NCI-H1694 (cell line): ENCODE results near the gene C15orf61.

Experiments
- DNase-seq: peaks from one replicate; lab custom pipeline; 2025; lab: John Stamatoyannopoulos, UW

The C15orf61 gene

DNA sequence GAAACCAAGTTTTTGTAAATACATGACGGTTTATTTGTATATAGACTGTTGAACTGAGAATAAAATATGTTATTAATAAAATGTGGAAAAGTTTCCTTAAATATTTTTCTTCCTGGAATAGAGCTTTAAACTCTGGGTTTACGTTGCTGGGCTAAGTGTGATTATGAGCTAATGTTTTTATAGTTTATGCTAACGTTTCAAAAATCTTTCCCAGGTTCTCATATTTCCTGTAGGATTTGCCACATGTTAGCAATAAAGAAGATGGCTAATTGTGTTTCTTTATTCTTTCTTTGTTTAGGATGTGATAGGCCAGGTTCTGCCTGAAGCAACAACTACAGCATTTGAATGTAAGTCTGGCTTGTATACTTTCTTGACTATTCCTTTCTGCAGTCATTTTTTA is 28.8 kb downstream of the C15orf61 start:
- DNase-seq = no peak

DNA sequence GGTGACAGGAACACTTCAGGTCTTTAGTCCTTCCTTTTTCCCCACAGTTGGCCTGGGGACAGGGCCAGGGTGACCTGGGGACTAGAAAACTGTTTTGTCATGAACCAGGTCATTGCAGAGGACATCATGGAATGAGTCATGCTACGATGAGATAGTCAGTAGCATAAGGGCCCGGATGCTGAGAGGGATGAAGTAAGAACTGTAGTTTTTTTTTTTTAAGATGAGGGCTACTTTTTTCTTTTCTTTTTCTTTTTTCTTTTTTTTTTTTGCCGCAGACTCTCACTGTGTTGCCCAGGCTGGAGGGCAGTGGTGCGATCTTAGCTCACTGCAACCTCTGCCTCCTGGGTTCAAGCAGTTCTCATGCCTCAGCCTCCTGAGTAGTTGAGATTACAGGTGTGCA is 29.6 kb downstream of the C15orf61 start:
- DNase-seq = no peak

DNA sequence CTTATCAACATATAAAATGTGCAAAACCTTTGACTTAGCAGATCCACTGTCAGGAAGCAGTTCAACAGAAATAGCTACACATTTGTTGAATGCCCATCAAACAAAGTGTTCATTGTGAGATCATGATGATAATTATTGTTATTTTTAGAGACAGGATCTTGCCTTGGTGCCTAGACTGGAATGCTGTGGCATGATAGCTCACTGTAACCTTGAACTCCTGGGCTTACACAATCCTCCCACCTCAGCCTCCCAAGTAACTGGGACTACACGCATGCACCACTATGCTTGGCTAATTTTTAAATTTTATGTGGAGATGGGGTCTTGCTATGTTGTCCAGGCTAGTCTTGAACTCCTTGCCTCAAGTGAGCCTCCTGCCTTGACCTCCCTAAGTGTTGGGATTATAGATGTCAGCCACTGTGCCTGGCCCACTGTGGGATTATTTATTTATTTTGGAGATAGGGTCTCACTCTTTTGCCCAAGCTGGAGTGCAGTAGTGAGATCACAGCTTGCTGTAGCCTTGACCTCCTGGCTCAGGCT is 30.3 kb downstream of the C15orf61 start:
- no peak for DNase-seq

DNA sequence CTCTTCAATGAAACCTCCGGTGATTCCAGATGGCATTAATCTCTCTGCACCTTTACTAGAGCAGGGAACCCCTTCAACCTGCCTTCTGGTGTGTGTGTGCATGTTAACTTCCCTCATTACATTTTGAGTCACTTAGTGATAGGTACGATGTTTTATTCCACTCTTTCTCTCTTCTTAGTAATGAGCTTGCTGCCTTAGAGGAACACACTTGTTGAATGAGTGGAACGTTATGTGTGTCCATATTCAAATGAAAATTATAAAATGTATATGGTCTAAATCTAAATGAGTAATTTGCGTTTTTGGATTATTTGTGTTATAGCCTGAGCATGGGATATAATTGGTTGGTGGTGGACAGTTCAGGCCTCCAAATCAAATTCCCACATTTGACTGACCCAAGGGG is 33.6 kb downstream of the C15orf61 start:
- DNase-seq = no peak

DNA sequence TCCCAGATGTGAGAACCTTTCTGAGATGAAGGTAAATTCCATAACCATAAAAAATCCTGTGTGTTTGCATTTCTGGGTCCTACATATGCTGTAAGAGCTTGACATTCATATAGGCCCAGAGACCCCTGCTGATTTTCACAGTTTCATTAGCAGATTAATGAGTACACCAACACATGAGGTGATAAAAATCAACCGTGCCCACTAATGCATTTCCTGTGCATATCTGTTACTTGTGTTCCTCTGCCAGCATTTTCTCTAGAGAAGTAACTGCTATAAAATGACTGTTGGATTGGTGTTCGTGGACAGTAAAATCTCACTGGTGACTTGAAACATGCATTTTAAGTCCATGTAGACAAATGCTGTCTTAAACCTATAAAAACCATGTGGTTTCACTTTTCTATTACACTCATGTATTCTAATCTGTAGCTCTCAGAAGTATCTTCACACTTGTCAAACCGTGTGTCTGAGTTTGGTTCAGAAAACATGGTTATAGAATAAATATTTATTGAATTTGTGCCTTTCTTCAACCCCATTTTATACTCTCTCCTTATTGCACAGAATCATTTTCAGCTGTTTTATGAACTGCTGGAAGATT is 36.1 kb downstream of the C15orf61 start:
- DNase-seq = no peak

DNA sequence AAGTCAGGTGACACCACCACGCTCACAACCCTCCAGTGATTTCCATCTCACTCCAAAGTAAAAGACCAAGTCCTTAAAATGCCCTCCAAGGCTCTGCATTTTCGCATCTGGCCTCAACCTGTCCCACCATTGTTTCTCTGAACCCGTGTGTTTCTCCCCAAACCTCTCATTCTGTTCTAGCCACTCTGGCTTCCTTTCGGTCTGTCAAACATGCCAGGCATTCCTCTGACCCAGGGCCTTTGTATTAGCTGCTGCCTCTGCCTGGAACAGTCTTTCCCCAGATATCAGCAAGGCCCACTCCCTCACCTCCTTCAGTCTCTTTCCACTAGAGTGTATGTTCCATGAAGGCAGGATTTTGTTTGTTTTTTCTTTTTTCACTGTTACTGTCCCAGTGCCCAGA is 37.6 kb downstream of the C15orf61 start:
- DNase-seq = no peak

DNA sequence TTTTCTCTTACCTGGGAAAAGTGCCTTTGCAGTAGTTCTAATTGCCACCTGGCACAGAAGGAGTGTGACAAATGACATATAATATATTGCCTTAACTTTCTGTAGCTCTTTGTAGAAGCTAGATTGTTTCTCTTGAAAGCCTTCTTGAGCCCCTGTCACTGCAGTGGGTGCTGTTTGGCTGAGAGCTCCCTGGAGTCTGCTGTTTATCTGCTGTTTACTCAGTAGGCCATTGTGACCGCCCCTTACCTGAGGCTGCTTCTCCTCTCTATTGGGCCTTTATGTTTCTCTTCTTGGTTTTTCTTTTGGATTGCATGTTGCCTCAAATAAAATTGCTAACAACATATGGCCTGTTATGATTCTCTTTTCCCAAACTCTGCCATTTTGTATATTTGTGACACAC is 38.2 kb downstream of the C15orf61 start:
- DNase-seq = no peak

DNA sequence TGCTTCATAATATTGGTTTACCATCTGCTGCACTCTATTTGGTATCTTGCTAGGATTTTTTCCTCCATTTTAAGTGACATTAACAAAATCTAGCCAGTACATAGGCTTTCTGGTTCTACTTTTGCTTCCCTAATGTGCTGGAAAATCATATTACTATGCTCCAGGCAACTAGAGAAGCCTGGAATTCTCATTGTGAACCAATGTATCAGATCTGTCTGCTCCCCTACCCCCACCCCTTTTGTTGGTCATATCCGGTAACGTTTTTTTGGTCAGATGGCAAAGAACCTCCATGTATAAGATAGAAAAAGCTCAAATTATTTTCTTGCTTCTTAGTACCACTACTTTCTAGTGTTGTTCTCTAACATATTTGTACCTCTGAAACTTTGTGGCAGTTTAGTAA is 38.6 kb downstream of the C15orf61 start:
- DNase-seq = no peak

DNA sequence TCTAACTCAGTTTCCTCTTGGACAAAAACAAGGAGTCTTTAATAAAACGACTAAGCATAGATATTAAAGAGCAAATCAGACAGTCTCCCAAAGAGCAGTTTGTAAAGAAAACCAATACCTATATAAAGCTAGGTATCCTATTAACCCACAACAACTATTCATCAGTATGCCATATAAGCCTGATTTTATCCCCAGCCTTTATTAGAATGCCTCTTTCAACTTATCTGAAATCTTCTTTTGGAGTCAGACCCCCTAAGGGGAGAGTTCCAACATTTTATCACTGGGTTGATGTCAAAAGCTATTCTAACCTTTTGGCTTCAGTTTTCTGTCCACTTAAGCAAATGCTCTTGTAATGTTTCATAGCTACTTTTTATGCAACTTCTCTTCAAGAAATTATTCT is 39.4 kb downstream of the C15orf61 start:
- no peak for DNase-seq

DNA sequence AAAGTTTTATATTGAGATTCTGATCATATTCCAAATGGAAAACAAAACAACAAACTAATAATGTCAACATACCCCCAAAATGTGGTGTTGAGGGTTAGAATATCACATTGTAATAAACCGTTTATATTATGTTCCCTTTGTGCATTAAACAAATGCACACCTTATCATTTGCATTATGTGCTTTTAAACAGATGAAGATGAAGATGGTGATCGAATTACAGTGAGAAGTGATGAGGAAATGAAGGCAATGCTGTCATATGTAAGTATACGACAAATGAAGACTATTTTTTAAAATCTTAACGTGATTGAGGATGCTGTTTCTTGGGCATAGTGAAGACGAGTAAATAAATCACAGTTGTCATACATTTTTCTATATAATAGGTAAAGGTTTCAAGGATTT is 42.2 kb downstream of the C15orf61 start:
- DNase-seq = no peak

DNA sequence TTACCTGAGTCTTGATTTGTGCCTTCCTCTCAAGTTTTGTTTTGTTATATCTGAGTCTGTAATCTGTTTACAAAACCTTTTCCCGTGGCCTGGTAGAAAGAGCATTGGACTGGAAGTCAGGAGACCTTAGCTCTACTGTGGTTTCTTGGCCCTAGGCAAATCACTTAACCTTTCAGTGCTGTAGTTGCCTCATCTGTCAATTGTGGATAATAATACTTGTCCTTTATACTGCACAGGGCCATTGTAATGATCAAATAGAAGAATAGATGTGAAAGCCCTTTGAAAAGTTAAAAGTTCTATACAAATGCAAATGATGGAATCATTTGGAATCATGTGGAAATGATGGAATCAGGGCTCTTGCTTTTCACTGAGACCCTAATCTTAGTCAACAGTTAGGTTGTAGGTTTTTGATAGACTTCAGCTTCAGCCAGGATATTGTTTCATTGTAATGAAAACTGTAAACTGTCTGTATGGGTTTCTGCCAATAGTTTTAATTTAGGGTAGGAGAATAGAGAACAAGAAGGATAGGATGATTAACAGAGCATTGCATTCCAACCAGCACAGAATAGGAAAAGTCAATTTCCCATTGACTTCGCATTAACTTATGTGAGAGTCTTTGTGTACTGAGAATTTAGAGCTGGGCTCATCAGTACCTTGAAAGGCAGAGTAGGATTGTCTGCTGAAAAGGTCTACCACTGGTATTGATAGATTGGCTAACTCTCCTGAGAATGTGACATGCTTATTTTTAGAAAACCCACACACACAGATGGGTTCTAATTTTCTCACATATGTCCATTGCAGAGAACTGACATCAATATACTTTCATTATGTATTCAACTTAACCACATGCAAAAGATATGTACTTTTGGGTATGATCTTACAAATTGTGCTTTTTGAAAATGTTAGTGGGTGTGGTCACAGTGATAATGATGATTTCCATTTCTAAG is 43.4 kb downstream of the C15orf61 start:
- DNase-seq = no peak

DNA sequence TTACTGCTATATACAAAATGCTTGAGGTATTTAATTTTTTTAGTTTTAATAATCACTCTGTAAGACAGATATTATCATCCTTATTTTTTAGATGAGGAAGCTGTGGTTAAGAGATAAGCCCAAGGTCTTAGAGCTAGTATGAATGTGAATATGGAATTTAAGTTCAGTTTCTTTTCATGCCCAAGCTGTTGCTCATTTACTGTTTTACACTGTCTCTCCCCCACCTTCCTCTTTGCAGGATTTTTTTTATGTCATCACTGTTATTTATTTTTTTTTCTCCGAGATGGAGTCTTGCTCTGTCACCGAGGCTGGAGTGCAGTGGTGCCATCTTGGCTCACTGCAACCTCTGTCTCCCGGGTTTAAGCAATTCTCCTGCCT is 44.0 kb downstream of the C15orf61 start:
- DNase-seq = no peak

DNA sequence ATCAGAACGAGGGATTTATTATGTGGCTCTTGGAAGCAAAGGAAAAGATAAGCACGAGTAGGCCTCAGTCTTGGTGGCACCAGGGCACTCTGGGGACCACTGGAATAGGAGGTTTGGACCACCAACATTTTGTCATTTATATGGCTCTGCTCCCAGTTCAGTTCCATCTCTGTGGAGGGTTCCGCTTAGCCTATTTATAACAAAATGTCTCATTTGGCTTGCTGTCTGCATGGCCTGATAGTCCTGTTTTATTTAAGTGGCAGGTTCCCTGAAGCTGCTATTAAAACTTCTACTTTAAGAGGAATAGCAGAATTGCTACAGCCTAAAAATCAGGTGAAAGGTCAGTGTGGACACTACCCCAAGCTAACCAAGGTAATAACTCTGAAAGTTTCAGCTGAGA is 48.7 kb downstream of the C15orf61 start:
- no peak for DNase-seq

DNA sequence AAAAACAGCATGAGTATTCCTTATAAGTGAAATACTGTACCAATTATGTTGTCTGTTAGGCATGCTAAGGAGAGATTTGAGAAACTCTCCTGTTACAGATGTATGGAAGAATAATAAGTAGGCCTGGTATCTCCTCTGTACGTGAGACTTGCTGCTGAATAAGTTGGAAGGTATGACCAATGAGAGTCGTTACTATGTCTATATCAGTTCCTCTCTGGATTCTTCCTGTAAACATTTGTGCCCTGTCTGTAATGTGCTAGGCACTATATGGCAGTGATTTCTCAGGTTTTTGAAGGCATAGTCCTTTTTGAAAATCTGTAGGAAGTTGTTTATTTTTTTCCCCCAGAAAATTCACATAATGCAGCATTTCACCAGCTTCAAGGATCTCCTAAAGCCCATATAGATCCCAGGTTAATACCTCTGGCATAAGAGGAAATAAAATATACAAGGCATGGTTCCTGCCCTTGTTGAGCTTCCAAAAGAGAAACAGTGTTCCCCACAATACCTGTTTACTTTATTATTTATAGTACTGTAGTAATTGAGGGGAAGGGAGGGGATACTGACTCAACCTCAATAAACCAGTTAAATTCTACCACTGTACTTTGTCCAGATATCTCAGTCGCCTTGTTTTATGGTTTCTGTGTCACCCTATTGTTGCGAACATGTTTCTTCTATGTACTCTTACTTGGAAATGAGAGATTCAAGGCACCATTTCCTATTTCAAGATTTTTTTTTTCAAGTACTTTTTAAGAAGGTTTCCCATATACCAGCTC is 50.1 kb downstream of the C15orf61 start:
- DNase-seq = no peak

DNA sequence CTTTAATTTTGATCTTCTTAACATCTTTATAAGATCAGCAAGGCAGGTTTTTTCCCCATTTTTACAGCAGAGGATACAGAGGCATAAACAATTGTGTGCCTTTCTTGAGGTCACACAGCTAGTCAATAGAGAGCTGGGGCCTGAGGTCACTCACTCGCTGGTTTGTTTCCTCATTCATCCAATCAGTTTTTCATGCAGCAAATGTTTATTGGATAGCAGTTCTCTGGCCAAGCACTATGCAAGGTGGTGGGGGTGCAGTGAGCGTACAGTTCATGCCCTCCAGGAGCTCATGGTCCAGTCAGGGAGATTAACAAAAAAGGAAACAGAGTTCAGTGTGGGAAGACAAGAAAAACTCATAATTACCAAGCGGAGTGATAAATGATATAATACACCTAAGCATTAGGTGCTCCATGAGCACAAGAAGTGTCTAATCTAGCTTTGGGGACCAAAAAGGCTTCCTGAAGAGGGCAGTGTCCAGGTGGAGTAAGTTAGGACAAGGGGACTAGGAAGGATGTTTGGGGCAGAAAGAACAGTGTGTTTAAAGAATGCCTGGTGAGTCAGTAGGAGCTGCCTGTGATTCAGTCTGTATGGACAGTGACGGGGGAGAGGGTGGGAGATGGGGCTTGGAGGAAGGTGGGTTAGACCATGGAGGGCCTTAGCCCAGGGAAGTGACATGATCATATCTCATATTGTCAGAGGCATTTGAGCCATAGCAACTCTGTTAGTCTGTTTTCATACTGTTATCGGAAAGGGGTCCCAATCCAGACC is 50.9 kb downstream of the C15orf61 start:
- DNase-seq = no peak

DNA sequence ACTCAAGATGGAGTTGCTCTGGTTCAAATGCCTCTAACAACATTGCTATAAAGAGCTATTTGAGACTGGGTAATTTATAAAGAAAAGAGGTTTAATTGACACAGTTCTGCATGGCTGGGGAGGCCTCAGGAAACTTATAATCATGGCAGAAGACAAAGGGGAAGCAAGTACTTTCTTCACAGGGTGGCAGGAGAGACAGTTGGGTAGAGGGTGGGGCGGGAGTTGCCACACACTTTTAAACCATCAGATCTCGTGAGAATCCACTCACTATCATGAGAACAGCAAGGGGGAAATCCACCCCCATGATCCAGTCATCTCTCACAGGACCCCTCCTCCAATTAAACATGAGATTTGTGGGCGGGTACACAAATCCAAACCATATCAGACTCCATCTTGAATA is 52.3 kb downstream of the C15orf61 start:
- DNase-seq = no peak

DNA sequence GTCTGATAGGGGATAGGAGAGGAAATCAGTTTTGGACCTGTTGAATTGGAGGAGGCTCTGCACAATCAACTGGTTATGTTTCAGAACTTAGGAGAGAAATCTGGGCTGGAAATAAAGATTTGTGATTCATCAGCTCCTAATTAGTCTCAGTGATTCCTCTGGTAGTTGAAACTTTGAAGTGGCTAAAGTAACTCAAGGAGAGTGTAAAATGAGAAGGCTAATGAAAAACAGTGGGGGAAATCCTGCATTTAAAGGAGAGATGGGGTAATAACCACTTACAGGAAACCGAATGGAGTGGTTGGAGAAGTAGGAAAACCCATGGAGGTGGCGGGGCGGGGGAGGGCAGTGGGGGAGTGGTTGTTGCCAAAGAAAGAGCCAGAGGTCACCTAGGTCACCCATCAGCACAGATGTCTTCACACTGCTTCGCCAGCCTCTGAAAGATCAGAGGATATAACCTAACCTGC is 54.1 kb downstream of the C15orf61 start:
- no peak for DNase-seq

DNA sequence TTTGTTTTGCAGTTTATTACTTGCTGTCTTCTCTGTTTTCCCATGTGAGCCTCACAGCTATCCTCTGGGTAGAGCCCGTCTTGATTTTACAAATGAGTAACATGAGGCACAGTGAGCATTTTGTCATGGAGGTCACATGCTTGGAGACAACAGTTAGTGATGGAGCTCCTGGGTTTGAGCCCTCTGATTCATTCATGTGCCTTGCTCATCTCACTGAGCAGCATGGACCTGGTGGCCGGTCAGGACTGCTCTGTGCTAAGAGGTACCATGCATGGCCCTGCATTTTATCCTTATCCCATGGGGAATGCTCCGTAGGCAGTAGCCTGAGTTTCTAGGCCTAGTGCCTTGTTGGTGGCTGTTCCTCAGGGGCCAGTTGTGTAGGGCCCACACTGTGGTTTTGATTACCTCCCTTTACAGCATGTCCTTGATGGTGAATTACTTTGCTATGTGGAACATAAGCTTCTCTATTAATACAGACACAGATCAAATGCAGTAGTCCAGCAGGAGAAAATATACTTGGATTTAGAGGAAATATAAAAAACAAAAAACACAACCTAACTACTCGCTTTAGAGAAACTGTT is 57.2 kb downstream of the C15orf61 start:
- no peak for DNase-seq

DNA sequence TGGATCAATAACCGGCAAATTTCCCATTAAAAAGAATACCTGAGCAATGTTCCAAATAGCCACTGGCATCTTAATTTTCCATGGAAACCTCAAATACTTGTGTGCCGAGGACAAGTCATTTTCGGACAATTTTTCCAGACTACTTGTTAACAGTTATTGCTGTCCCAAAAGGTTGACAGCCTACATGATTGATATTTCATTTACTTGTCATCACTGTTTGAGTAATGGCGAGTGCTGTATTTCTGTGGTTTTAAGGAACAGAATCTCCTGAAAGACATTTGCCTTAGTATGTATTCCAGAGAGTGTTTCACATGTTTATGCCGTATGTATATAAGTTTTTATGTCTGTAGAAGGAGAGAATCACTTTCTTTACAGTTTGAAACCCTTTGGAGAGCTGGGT is 58.2 kb downstream of the C15orf61 start:
- no peak for DNase-seq
